GM19240 (cell line): ENCODE data around the gene GRID1.
"Not testable (repeated sequence)": the region's sequence is repeated elsewhere in the genome, so short reads cannot be mapped to it uniquely, and the experiment has no call there.

ENCODE experiments used
- DNase-seq: peaks from one replicate; pipeline ENCODE4 v3.0.0; 2011; ENCODE audit warnings: low spot score; ENCODE audit not compliant: insufficient read length

GRID1 gene

GRCh38 chr10:86193841-86194240, 172.8 kb downstream of the GRID1 start:
- DNase-seq: no peak

- DNase-seq: no peak
These were observed 173.9 kb downstream of the GRID1 start for GRCh38 chr10:86192691-86193090.

- no peak for DNase-seq
These were observed 174.4 kb downstream of the GRID1 start for GRCh38 chr10:86192147-86192546.

GRCh38 chr10:86191686-86192085, 174.9 kb downstream of the GRID1 start:
- no peak for DNase-seq

GRCh38 chr10:86191166-86191565, 175.4 kb downstream of the GRID1 start:
- no peak for DNase-seq

- no peak for DNase-seq
These were observed 176.3 kb downstream of the GRID1 start for GRCh38 chr10:86190291-86190690.

- no peak for DNase-seq
These were observed 176.7 kb downstream of the GRID1 start for GRCh38 chr10:86189891-86190290.

- DNase-seq: no peak
These were observed 177.6 kb downstream of the GRID1 start for GRCh38 chr10:86188796-86189558.

- DNase-seq: no peak
These were observed 178.3 kb downstream of the GRID1 start for GRCh38 chr10:86188326-86188725.

- DNase-seq: no peak
These were observed 178.9 kb downstream of the GRID1 start for GRCh38 chr10:86187499-86188239.

- DNase-seq: no peak
These were observed 180.0 kb downstream of the GRID1 start for GRCh38 chr10:86186633-86187032.

GRCh38 chr10:86182595-86182994, 184.0 kb downstream of the GRID1 start:
- DNase-seq: no peak

GRCh38 chr10:86182150-86182549, 184.4 kb downstream of the GRID1 start:
- DNase-seq: no peak

GRCh38 chr10:86180861-86181260, 185.7 kb downstream of the GRID1 start:
- DNase-seq: no peak

- DNase-seq: no peak
These were observed 186.6 kb downstream of the GRID1 start for GRCh38 chr10:86179961-86180360.

- DNase-seq: no peak
These were observed 187.5 kb downstream of the GRID1 start for GRCh38 chr10:86179153-86179524.

GRCh38 chr10:86178401-86179152, 188.0 kb downstream of the GRID1 start:
- no peak for DNase-seq

- no peak for DNase-seq
These were observed 188.9 kb downstream of the GRID1 start for GRCh38 chr10:86177537-86178155.

GRCh38 chr10:86176850-86177536, 189.6 kb downstream of the GRID1 start:
- no peak for DNase-seq

GRCh38 chr10:86175476-86175875, 191.1 kb downstream of the GRID1 start:
- DNase-seq: not testable (repeated sequence)

- no peak for DNase-seq
These were observed 194.3 kb downstream of the GRID1 start for GRCh38 chr10:86172301-86172700.
